ENCODE measurements around the gene CCDC68.

GRCh38 chr18:54859667-54860421 is 99.4 kb downstream of the CCDC68 start:
- no peak for TF ChIP-seq CTCF (IDR thresholded peaks at IDR 0.05)
- TF ChIP-seq POLR2A (IDR thresholded peaks at IDR 0.05) = no peak

All from lower leg skin (tissue), 3 donors.